Measurements from ENCODE around the gene SYNE3.
A peak's percentile ranks its signal among the peaks of the same experiment; 100 is the strongest.

Gene SYNE3

DNA sequence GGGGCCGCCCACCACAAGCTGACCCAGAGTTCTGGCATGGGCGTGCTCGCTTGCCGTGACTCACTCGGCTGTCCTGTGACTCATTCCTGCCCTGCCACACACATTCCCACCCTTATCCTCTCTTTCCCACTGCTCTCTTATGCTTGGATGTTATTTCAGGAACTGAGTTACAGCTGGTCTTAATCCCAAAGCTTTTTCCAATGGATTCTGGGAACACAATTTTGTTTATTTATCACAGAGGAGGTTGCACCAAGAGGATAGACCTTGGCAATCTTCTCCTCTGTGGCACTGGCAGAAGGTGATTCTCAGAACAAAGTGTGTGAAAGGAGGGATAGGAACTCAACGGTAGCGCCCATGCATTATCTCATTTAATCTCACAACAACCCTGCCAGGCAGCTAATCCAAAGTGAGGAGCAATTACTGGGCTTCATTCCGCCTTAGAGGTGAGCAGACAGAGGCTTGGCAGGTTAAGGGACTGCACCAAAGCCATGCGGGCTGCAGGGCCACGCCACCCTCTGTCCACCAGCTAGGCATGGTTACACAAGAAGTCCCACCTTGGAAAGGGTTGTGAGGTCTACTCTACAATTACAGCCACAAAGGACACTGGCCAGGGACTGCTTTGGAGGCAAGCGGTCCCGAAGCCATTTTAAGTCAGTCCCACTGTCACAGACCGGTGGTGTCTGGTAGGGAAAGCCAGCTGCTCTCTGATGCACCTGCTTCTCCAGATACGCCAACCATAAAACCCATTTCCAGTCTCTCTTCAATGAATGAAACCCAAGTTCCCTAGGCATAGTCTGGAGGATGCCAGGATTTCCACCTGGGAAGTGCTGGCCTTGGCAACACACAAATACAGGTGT lies 32.9 kb downstream of the SYNE3 start:
- Histone ChIP-seq H3K9me3 (ENCODE audit: control insufficient read depth in 1 of 2, low read length in 2 of 2) (no peaks in the 10 kb centered on the region), H3K4me1 (ENCODE audit: control insufficient read depth in 1 of 2, insufficient read depth in 2 of 2, low read length in 2 of 2) (peaks cover 18% of the 10 kb centered on the region in 2 donors), H3K27ac (ENCODE audit: low read length) (peak overlapping the region; percentile 6), H3K4me3 (ENCODE audit: low read depth in 1 of 2, low read length in 2 of 2) (no peak overlapping the region), H3K36me3 (ENCODE audit: control insufficient read depth in 1 of 2, insufficient read depth in 2 of 2, low read length in 2 of 2) (no peaks in the 10 kb centered on the region), H3K27me3 (ENCODE audit: low read depth, low read length) (no peaks in the 10 kb centered on the region)

DNA sequence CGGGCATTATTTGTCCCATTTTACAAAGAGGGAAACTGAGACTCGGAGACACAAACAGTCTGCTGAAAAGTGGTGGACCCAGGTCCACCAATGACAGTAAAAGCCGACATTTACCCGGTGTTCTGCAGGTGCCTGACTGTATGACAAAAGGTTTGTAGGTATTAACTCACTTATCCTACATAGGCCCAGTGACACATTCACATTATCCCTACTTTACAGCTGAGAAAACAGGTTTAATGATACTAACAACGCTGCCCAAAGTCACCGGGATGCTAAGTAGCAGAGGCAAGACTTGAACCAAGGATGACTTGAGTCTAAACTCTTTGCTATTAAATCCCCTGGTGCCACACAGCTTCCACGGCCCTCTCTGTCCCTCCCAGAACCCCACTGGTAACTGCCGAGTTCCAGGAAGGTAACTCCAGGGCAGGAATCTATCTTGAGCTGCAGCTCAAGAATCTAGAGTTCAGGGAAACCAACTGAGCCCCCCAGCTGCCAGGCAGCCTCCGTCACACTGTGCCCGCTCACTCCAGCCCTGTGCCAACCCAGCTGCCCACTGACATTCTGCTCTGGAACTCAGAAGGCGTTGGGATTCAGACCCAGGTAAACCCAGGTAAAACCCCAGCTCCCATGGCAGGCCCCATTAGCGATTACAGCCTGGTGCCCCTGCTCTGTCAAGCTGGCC lies 33.7 kb downstream of the SYNE3 start:
- H3K27me3 ChIP-seq (ENCODE audit: low read depth, low read length): no peaks in the 10 kb centered on the region
- peaks cover 18 to 21% of the 10 kb centered on the region in 2 donors for H3K4me1 ChIP-seq (ENCODE audit: control insufficient read depth in 1 of 2, insufficient read depth in 2 of 2, low read length in 2 of 2)
- H3K4me3 ChIP-seq (ENCODE audit: low read depth in 1 of 2, low read length in 2 of 2): no peak overlapping the region
- no peaks in the 10 kb centered on the region for H3K36me3 ChIP-seq (ENCODE audit: control insufficient read depth in 1 of 2, insufficient read depth in 2 of 2, low read length in 2 of 2)
- peak overlapping the region; percentile 75 for H3K27ac ChIP-seq (ENCODE audit: low read length)
- H3K9me3 ChIP-seq (ENCODE audit: control insufficient read depth in 1 of 2, low read length in 2 of 2): no peaks in the 10 kb centered on the region

DNA sequence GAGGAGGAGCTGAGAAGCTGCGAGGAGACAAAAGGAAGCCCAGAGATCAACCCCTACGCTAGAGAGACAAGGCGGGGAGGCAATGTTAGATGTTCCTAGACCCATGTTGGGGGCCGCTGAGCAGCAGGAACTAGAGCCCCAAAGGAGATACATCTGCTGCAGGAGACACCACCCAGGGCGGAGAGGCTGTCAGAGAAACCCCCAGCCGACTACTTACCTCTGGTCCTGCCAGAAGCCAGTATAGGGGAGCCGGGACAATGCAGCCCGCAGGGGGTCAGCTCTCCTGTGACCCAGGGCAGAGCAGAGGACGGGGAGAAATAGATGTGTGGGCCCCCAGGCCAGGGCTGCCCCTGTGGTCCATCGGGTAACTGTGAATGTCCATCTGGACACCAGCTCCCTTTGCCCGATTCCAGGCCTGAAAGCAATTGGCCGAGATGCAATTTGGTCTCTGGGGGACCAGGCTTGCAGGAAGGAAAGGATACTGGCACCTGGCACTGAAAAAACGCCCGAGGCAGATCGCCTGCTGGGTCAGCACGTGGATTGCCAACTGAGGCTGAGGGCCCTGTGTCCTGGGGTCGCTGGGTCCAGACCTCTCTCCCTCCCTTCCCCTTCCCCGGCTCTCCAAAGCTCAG lies 34.9 kb downstream of the SYNE3 start:
- Histone ChIP-seq H3K36me3 (ENCODE audit: control insufficient read depth in 1 of 2, insufficient read depth in 2 of 2, low read length in 2 of 2) (no peaks in the 10 kb centered on the region), H3K27ac (ENCODE audit: low read length) (no peak overlapping the region), H3K9me3 (ENCODE audit: control insufficient read depth in 1 of 2, low read length in 2 of 2) (no peaks in the 10 kb centered on the region), H3K4me1 (ENCODE audit: control insufficient read depth in 1 of 2, insufficient read depth in 2 of 2, low read length in 2 of 2) (peaks cover 21 to 26% of the 10 kb centered on the region in 2 donors), H3K4me3 (ENCODE audit: low read depth in 1 of 2, low read length in 2 of 2) (no peak overlapping the region), H3K27me3 (ENCODE audit: low read depth, low read length) (no peaks in the 10 kb centered on the region)

DNA sequence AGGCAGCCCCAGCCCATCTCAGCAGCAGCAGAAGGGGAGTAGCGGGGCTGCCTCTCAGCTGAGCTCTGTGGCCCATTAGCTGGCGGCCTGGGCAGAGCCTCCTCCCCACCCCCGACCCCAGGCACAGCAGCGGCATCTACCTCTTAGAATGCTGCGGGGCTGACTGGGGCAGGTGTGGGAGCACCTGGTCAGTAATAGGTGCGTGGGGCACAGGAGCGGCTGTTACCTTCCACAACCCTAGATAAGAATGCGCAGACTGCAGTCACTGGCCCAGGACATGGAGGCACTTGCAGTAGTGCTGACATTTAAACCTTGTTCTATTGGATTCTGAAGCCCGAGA lies 35.6 kb downstream of the SYNE3 start:
- Histone ChIP-seq H3K27ac (ENCODE audit: low read length) (peak overlapping the region; percentile 51), H3K9me3 (ENCODE audit: control insufficient read depth in 1 of 2, low read length in 2 of 2) (no peaks in the 10 kb centered on the region), H3K27me3 (ENCODE audit: low read depth, low read length) (no peaks in the 10 kb centered on the region), H3K36me3 (ENCODE audit: control insufficient read depth in 1 of 2, insufficient read depth in 2 of 2, low read length in 2 of 2) (no peaks in the 10 kb centered on the region), H3K4me1 (ENCODE audit: control insufficient read depth in 1 of 2, insufficient read depth in 2 of 2, low read length in 2 of 2) (peaks cover 21 to 26% of the 10 kb centered on the region in 2 donors), H3K4me3 (ENCODE audit: low read depth in 1 of 2, low read length in 2 of 2) (no peak overlapping the region)

DNA sequence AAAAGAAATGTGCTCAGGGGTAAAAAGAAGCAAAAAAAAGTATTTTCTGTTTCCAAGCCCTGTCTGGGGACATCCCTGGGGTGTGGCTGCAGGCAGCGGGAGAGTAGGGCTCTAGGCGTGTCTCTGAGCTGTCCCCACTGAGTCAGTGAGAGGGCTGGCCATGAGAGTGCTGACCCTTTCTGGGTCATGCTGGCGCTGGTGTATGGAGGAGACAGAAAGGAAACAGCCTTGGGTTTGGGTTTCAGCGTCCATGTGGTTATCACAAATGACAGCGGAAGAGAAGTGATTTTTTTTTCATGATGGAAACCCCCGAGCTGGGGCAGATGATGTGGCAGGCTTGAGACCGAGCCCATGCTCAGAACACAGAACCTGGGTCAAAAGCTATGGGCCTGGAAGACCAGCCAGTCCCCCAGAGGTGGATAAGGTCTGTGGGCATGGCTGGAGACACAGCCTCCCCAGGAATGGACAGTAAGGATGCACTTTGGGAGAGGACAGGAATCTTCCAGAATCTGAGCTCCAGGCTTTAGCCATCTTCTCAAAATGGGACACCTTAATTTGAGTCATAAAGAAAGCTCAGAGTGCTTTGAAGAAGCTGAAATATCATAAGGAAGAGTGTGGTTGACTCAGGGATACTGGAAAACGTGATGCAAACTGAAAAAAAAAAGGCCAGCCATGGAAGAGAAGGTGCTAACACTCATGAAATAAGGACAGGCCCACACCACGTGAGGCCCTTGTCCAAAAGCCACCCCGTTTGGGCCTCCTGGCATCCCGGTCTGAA lies 36.2 kb downstream of the SYNE3 start:
- Histone ChIP-seq H3K4me1 (ENCODE audit: control insufficient read depth in 1 of 2, insufficient read depth in 2 of 2, low read length in 2 of 2) (peaks cover 21 to 26% of the 10 kb centered on the region in 2 donors), H3K27me3 (ENCODE audit: low read depth, low read length) (no peaks in the 10 kb centered on the region), H3K27ac (ENCODE audit: low read length) (peak overlapping the region; percentile 51), H3K36me3 (ENCODE audit: control insufficient read depth in 1 of 2, insufficient read depth in 2 of 2, low read length in 2 of 2) (no peaks in the 10 kb centered on the region), H3K4me3 (ENCODE audit: low read depth in 1 of 2, low read length in 2 of 2) (no peak overlapping the region), H3K9me3 (ENCODE audit: control insufficient read depth in 1 of 2, low read length in 2 of 2) (no peaks in the 10 kb centered on the region)

DNA sequence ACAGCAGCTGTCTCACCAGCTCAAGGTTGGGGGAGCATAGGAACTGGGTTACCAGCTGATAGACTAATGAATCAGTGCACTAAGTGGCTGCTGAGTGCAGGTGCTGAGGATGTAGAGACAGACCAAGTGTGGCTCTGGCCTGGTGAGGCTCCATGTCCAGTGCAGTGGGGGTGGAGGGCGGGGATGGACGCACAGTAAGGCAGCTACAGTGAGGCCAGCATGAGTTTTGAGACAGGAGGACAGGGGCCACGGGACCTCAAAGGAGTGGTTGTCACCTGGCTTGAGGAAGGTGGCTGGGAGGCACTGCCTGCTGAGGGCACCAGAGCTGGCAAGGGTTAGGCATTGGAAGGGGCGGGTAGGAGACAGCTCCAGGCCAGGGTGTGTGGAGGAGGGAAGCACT lies 37.0 kb downstream of the SYNE3 start:
- Histone ChIP-seq H3K4me3 (ENCODE audit: low read depth in 1 of 2, low read length in 2 of 2) (no peak overlapping the region), H3K36me3 (ENCODE audit: control insufficient read depth in 1 of 2, insufficient read depth in 2 of 2, low read length in 2 of 2) (peaks cover 0 to 6% of the 10 kb centered on the region in 2 donors), H3K27ac (ENCODE audit: low read length) (no peak overlapping the region), H3K9me3 (ENCODE audit: control insufficient read depth in 1 of 2, low read length in 2 of 2) (no peaks in the 10 kb centered on the region), H3K27me3 (ENCODE audit: low read depth, low read length) (no peaks in the 10 kb centered on the region), H3K4me1 (ENCODE audit: control insufficient read depth in 1 of 2, insufficient read depth in 2 of 2, low read length in 2 of 2) (peaks cover 18 to 25% of the 10 kb centered on the region in 2 donors)

DNA sequence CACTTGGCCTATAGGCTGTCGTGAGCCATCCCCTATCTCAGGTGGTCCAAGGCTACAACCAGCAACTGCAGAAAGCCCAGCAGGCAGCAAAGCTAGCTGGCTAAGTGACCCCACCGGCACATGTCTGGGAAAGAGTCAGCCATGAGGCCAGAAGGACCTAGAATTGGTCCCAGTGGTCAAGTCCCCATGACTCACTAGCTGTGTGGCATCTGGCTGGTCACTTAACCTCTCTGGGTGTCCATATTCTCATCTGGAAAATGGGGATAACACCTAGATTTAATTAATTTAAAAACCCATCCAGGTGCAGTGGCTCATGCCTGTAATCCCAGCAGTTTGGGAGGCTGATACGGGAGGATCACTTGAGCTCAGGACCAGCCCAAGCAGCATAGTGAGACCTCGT lies 37.6 kb downstream of the SYNE3 start:
- no peaks in the 10 kb centered on the region for H3K27me3 ChIP-seq (ENCODE audit: low read depth, low read length)
- H3K4me1 ChIP-seq (ENCODE audit: control insufficient read depth in 1 of 2, insufficient read depth in 2 of 2, low read length in 2 of 2): peaks cover 12 to 18% of the 10 kb centered on the region in 2 donors
- H3K9me3 ChIP-seq (ENCODE audit: control insufficient read depth in 1 of 2, low read length in 2 of 2): no peaks in the 10 kb centered on the region
- no peak overlapping the region for H3K4me3 ChIP-seq (ENCODE audit: low read depth in 1 of 2, low read length in 2 of 2)
- peaks cover 4 to 13% of the 10 kb centered on the region in 2 donors for H3K36me3 ChIP-seq (ENCODE audit: control insufficient read depth in 1 of 2, insufficient read depth in 2 of 2, low read length in 2 of 2)
- H3K27ac ChIP-seq (ENCODE audit: low read length): no peak overlapping the region

DNA sequence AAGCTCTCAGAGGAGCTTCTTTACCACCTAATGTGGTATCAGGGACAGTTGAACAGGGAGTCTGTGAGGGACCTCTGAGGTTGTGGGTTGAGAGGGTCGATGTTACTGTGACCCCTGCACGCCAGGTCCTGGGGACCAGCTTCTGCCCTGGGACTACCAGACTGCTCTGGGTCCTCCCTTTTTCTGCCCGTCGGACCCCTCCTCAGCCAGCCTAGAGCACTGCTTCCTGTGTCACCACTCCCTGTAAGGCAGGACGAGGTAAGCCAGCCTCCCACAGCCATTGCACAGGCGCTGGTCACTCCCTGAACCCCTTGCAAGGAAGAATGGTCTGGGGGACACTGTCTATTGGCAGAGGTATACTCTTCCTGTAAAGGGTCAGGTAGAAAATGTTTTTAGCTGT lies 38.1 kb downstream of the SYNE3 start:
- Histone ChIP-seq H3K9me3 (ENCODE audit: control insufficient read depth in 1 of 2, low read length in 2 of 2) (no peaks in the 10 kb centered on the region), H3K4me1 (ENCODE audit: control insufficient read depth in 1 of 2, insufficient read depth in 2 of 2, low read length in 2 of 2) (peaks cover 6 to 13% of the 10 kb centered on the region in 2 donors), H3K27ac (ENCODE audit: low read length) (no peak overlapping the region)

DNA sequence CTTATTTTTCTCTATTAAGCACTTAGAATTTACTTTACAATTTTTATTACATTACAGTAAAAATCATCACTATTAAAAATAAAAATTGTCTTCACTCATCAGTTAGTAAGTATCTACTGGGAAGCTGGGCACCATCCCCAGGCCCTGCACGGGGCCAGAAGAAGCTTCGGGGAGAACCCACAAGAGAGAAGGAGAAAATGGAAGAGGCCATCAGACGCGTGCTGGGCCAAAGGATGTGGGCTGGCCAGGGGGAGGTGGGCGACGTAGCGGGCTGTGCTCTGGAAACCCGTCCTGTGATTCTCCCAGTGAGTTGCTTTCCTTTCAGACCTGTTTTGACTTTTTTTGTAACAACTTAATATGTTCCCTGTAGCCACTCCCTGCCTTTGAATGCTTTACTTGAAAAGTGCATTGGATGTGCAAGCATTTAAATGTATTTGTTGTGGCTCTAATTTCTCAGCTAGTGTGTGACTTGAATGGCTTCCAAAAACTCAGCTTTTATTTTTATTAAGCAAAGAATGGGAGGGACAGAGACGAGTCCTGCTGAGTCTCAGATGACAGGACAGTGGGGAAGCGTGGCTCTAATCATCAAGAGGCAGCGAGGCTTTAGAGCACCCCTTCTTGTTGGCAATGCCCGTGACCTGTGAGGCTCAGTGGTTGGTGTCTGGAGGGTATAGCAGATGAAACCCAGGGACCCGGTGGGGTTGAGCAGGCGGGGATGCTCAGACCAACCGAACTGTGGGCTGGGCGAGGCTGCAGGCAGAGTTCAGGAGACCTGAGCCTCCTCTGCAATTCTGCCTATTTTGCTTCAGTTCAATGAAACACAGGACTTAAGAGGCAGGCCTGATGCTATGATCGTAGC lies 38.8 kb downstream of the SYNE3 start:
- Histone ChIP-seq H3K27me3 (ENCODE audit: low read depth, low read length) (no peaks in the 10 kb centered on the region), H3K4me3 (ENCODE audit: low read depth in 1 of 2, low read length in 2 of 2) (no peak overlapping the region), H3K27ac (ENCODE audit: low read length) (no peak overlapping the region), H3K4me1 (ENCODE audit: control insufficient read depth in 1 of 2, insufficient read depth in 2 of 2, low read length in 2 of 2) (peaks cover 3 to 12% of the 10 kb centered on the region in 2 donors), H3K36me3 (ENCODE audit: control insufficient read depth in 1 of 2, insufficient read depth in 2 of 2, low read length in 2 of 2) (peaks cover 4 to 13% of the 10 kb centered on the region in 2 donors), H3K9me3 (ENCODE audit: control insufficient read depth in 1 of 2, low read length in 2 of 2) (no peaks in the 10 kb centered on the region)

More for the DNA sequence above, 38.1 kb downstream of the SYNE3 start:
- Histone ChIP-seq H3K4me3 (ENCODE audit: low read depth in 1 of 2, low read length in 2 of 2) (no peak overlapping the region), H3K36me3 (ENCODE audit: control insufficient read depth in 1 of 2, insufficient read depth in 2 of 2, low read length in 2 of 2) (peaks cover 4 to 13% of the 10 kb centered on the region in 2 donors), H3K27me3 (ENCODE audit: low read depth, low read length) (no peaks in the 10 kb centered on the region)

DNA sequence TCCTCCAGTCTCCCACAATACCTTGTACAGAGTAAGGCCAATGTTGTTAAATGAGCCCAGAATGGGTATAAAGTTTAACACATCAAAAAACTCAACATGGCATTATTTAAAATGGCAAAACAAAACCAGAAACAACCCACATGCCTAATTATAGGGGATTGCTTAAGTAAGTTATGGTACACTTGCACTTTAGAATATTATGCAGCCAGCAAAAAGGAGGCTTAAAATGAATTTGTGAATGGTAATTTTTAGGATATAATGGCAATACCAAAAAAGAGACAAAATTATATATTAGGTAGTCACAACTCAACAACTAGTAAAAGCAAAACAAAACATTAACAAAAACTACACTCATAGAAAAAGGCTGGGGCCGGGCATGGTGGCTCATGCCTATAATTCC lies 39.7 kb downstream of the SYNE3 start:
- H3K36me3 ChIP-seq (ENCODE audit: control insufficient read depth in 1 of 2, insufficient read depth in 2 of 2, low read length in 2 of 2): peaks cover 4 to 18% of the 10 kb centered on the region in 2 donors
- no peaks in the 10 kb centered on the region for H3K27me3 ChIP-seq (ENCODE audit: low read depth, low read length)
- no peak overlapping the region for H3K27ac ChIP-seq (ENCODE audit: low read length)
- no peaks in the 10 kb centered on the region for H3K9me3 ChIP-seq (ENCODE audit: control insufficient read depth in 1 of 2, low read length in 2 of 2)
- H3K4me1 ChIP-seq (ENCODE audit: control insufficient read depth in 1 of 2, insufficient read depth in 2 of 2, low read length in 2 of 2): peaks cover 3 to 12% of the 10 kb centered on the region in 2 donors
- H3K4me3 ChIP-seq (ENCODE audit: low read depth in 1 of 2, low read length in 2 of 2): no peak overlapping the region

Measured in muscle layer of duodenum (tissue), 2 donors.